ENCODE data around the gene TXNL4B. TPM values are rescaled to one million over a fixed set of nuclear protein-coding genes. Genes with fewer than 3 reads are reported as not detected.

Gene TXNL4B
- total RNA-seq, 1 experiment from 2014 or later, result 9.9 TPM

GRCh38 chr16:72084445-72084844 lies 9.0 kb downstream of the TXNL4B start:
- Histone ChIP-seq H3K27ac (ENCODE audit: insufficient read length, low read depth, low read length) (no peak overlapping the region), H3K23ac (ENCODE audit: insufficient read length, low read depth, low read length) (no peak overlapping the region), H3K4me2 (ENCODE audit: insufficient read depth, insufficient read length, low read length) (no peak overlapping the region), H3K9ac (ENCODE audit: extremely low read depth, insufficient read length, low read length) (no peak overlapping the region), H4K5ac (ENCODE audit: insufficient read length, low read depth, low read length) (no peak overlapping the region), H3K4me1 (ENCODE audit: insufficient read depth, low read length) (no peaks in the 10 kb centered on the region), H2BK20ac (ENCODE audit: low read depth, low read length, poor library complexity, severe bottlenecking) (no peak overlapping the region), H2BK12ac (ENCODE audit: insufficient read length, low read depth, low read length) (no peak overlapping the region), H2BK15ac (ENCODE audit: low read depth, low read length) (no peak overlapping the region), H3T11ph (ENCODE audit: low read length) (no peak overlapping the region), H3K79me1 (ENCODE audit: insufficient read depth, low read depth, low read length, poor library complexity, severe bottlenecking) (no peaks in the 10 kb centered on the region), H4K91ac (ENCODE audit: insufficient read length, low read depth, low read length) (no peak overlapping the region), H3K79me2 (ENCODE audit: insufficient read depth, low read length) (no peaks in the 10 kb centered on the region), H3K27me3 (ENCODE audit: insufficient read depth, low read length) (no peaks in the 10 kb centered on the region), H3K18ac (ENCODE audit: insufficient read length, low read depth, low read length) (no peak overlapping the region), H4K20me1 (ENCODE audit: control insufficient read depth, insufficient read depth, insufficient read length) (no peaks in the 10 kb centered on the region), H3K4ac (ENCODE audit: low read depth, low read length) (no peak overlapping the region), H2BK120ac (ENCODE audit: low read depth, low read length, poor library complexity, severe bottlenecking) (no peak overlapping the region), H3K9me3 (ENCODE audit: control insufficient read depth, low read depth, low read length) (peaks cover 7% of the 10 kb centered on the region), H3K23me2 (ENCODE audit: insufficient read length, low read depth, low read length, poor library complexity, severe bottlenecking) (no peaks in the 10 kb centered on the region), H2BK5ac (ENCODE audit: insufficient read length, low read length) (no peak overlapping the region), H3K14ac (ENCODE audit: insufficient read depth, low read length) (no peak overlapping the region), H2AK5ac (ENCODE audit: insufficient read length, low read length) (no peak overlapping the region), H4K8ac (replicated peaks; ENCODE audit: insufficient read length, low read depth, low read length) (no peak overlapping the region), H3K56ac (ENCODE audit: insufficient read length, low read depth, low read length) (no peak overlapping the region), H2AFZ (ENCODE audit: low read length) (no peak overlapping the region)
- Mint-ChIP-seq H3K9me3 (peaks cover 4 to 5% of the 10 kb centered on the region in 2 experiments; a peak in 3 of 5 replicates), H3K4me3 (no peak overlapping the region), H3K36me3 (ENCODE audit: insufficient read depth in 1 of 3, low read depth in 3 of 3) (peaks cover 22 to 42% (median 41%) of the 10 kb centered on the region in 3 experiments), H3K4me1 (peaks cover 0 to 5% of the 10 kb centered on the region in 2 experiments; a peak in 2 of 4 replicates), H3K27ac (no peak overlapping the region), H3K27me3 (ENCODE audit: low read depth) (no peaks in the 10 kb centered on the region)
- WGBS (ENCODE audit: extremely low coverage, insufficient read length, low lambda C conversion rate), result no CpG with 5 or more reads among the region's 10 CpGs
- no peak for TF ChIP-seq CTCF (conservative IDR thresholded peaks at IDR 0.05)
- DNase-seq, result no peak

All from H9 (cell line).